Epidermal melanocyte (primary cell): Measurements from ENCODE around the gene PTGFR.

Experiments
- DNase-seq: peaks from one replicate; pipeline ENCODE4 v3.0.0; 2011; ENCODE audit warnings: low spot score; ENCODE audit not compliant: insufficient read length

Gene PTGFR

GRCh38 chr1:78587211-78587610, 96.4 kb downstream of the PTGFR start:
- DNase-seq, result no peak
